Anterior cingulate cortex (tissue), 58 donors: ENCODE data around the gene TBC1D22A.
"Not testable (repeated sequence)": the region's sequence is repeated elsewhere in the genome, so short reads cannot be mapped to it uniquely, and the experiment has no call there.

Experiments used
- DNase-seq, 58 donors: peaks; one replicate each; lab custom pipeline; 2025; lab: John Stamatoyannopoulos, UW

TBC1D22A gene

GRCh38 chr22:47117442-47117841 lies 355.0 kb downstream of the TBC1D22A start:
- DNase-seq: not testable (repeated sequence)

DNA sequence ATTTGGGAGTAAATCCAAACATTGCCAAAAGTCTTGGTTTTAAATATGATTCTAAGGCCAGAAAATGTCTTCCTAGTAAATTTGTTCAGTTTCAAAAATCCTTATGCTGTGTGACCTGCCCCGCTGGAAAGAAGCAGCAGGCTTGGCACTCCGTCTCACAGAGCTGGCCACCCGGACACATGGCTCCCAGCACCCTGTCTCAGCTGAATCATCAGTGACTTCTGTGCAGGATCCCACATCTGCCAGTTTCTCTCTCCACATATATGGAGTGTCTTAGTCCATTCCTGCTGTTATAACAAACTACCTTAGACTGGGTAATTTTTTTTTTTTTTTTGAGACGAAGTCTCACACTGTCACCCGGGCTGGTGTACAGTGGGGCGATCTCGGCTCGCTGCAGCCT lies 356.7 kb downstream of the TBC1D22A start:
- no peak for DNase-seq

GRCh38 chr22:47120399-47120798 lies 357.9 kb downstream of the TBC1D22A start:
- DNase-seq: no peak

DNA sequence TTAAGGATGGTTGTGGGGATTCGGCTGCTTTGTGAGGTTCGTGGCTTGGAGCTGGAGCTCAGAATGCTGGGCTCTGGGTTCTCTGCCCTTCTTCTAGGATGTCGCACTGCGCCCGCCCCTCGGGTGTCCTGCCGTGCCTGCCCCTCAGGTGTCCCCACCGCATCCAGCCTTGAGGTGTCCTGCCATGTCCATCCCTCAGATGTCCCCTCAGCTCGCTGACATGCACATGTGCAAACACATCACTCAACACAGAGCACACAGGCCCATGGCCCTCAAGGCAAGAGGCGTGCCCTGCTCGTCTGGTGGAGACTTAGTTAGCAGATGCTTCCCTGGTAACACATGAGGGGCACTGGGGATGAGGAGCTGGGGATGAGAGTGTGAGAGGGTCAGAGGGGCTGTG lies 359.3 kb downstream of the TBC1D22A start:
- no peak for DNase-seq

DNA sequence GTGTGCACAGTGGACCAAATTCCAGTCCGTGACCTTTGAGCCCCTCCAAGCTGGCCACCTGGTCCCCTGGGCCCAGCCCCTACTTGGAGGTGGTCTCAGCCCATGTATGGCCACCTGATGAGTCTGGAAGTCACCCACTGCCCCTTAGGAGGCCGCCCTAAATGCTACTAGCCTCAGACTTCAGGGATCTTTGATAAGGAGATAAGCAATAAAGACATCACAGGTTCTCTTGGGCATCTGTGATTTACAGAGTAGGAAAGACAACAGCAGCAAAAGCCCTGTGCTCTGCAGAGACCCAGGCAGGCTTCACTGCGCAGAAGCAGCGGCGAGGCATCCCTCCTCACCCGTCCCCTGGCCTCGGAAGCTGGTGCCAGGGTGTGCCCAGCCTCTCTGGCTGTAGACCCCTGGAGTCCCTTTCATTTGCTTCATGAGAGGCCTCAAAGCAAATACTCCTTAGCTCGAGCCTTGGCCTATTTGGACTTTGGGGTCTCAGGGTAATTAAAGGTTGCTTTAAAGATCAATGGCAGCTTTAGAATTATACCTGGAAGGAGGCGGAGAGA lies 360.1 kb downstream of the TBC1D22A start:
- no peak for DNase-seq

- no peak for DNase-seq
Observed at GRCh38 chr22:47123006-47123826, 360.8 kb downstream of the TBC1D22A start.

- no peak for DNase-seq
Observed at GRCh38 chr22:47123827-47124442, 361.5 kb downstream of the TBC1D22A start.

GRCh38 chr22:47124451-47124881 lies 362.0 kb downstream of the TBC1D22A start:
- DNase-seq: no peak

GRCh38 chr22:47124961-47125360 lies 362.5 kb downstream of the TBC1D22A start:
- no peak for DNase-seq

GRCh38 chr22:47125603-47126002 lies 363.2 kb downstream of the TBC1D22A start:
- DNase-seq: no peak

GRCh38 chr22:47126344-47126811 lies 363.9 kb downstream of the TBC1D22A start:
- DNase-seq: no peak

- DNase-seq: no peak
Observed at GRCh38 chr22:47127441-47127871, 365.0 kb downstream of the TBC1D22A start.

DNA sequence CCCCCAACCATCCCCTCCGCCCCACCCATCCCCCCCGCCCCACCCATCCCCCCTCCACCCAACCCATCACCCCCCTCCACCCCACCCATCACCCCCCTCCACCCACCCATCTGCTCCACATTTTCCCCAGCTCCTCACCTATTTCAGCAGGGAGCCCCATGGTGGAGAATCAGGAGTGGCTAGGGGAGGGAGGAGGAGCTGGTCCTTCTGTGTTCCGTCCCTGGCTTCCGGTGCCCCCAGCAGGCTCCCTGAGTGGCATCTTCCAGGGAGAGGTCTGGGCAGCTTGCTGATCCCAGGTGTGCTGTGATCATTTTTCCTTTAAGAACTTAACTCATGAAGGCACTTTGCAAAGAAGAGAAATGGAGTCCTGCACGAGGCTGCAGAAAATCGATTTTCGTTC lies 365.8 kb downstream of the TBC1D22A start:
- DNase-seq: no peak

- DNase-seq: no peak
Observed at GRCh38 chr22:47128622-47129215, 366.3 kb downstream of the TBC1D22A start.

- DNase-seq: peak in 1 of 58 donors; percentile 33
Observed at GRCh38 chr22:47129902-47130635, 367.6 kb downstream of the TBC1D22A start.

DNA sequence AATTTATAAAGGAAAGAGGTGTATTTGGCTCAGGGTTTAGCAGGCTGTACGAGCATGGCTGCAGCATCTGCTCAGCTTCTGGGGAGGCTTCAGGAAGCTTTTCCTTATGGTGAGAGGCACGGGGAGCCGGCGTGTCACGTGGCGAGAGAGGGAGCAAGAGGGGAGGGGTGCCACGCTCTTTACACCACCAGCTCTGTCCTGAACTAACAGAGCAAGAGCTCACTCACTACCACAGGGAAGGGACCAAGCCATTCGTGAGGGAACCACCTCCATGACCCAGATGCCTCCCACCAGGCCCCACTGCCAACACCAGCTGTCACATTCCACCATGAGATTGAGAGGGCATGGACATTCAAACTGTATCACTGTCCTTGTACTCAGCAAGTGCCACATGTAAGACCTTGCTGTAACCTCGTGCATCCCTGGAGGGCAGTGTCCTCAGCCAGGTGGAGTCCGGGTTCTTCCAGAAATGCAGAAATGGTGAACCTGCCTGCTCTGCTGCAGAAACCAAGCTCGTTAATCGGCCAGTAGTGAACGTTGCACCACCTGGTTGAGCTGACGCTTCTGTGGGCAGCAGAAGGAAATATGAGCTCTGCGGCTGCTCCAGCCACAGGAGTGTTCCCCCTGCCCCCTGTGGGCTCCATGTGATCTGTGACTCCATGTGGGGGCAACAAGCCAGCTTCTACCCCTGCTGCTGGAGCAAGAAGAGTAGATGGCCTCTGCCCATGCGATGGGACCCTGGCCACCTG lies 368.6 kb downstream of the TBC1D22A start:
- no peak for DNase-seq

- DNase-seq: no peak
Observed at GRCh38 chr22:47131632-47132427, 369.4 kb downstream of the TBC1D22A start.

GRCh38 chr22:47132428-47132825 lies 370.0 kb downstream of the TBC1D22A start:
- DNase-seq: no peak
